Stimulated activated CD4-positive, alpha-beta T cell treated with anti-CD3 and anti-CD28 coated beads, Interleukin-2, amount 100 ng/mL, for 24 hours (primary cell): Measurements from ENCODE around the gene VPS35L.

Experiments
- DNase-seq, 2 donors: peaks; one replicate each; pipeline ENCODE4 v3.0.0-alpha.2; 2020

The VPS35L gene

GRCh38 chr16:19595043-19595767, 39.7 kb downstream of the VPS35L start:
- DNase-seq, result no peak

- no peak for DNase-seq
Measured at GRCh38 chr16:19598805-19599510, 43.5 kb downstream of the VPS35L start.

GRCh38 chr16:19599968-19600716, 44.6 kb downstream of the VPS35L start:
- DNase-seq, result no peak

- DNase-seq, result peak; percentile 11 to 31
Measured at GRCh38 chr16:19601083-19601976, 45.8 kb downstream of the VPS35L start.

GRCh38 chr16:19604911-19605310, 49.4 kb downstream of the VPS35L start:
- no peak for DNase-seq

GRCh38 chr16:19605701-19606100, 50.2 kb downstream of the VPS35L start:
- DNase-seq, result no peak

GRCh38 chr16:19607616-19608280, 52.2 kb downstream of the VPS35L start:
- DNase-seq, result no peak

GRCh38 chr16:19609359-19609758, 53.9 kb downstream of the VPS35L start:
- no peak for DNase-seq

- no peak for DNase-seq
Measured at GRCh38 chr16:19610200-19610599, 54.7 kb downstream of the VPS35L start.

GRCh38 chr16:19613834-19614233, 58.3 kb downstream of the VPS35L start:
- no peak for DNase-seq

GRCh38 chr16:19616241-19616640, 60.7 kb downstream of the VPS35L start:
- DNase-seq, result no peak

- DNase-seq, result no peak
Measured at GRCh38 chr16:19618876-19619275, 63.4 kb downstream of the VPS35L start.

GRCh38 chr16:19621445-19621844, 65.9 kb downstream of the VPS35L start:
- DNase-seq, result no peak

- DNase-seq, result no peak
Measured at GRCh38 chr16:19625039-19625438, 69.5 kb downstream of the VPS35L start.

GRCh38 chr16:19636436-19637267, 81.1 kb downstream of the VPS35L start:
- no peak for DNase-seq

GRCh38 chr16:19639986-19640421, 84.5 kb downstream of the VPS35L start:
- no peak for DNase-seq

GRCh38 chr16:19642501-19642900, 87.0 kb downstream of the VPS35L start:
- no peak for DNase-seq

GRCh38 chr16:19644877-19645276, 89.4 kb downstream of the VPS35L start:
- DNase-seq, result no peak

- DNase-seq, result no peak
Measured at GRCh38 chr16:19645557-19645981, 90.1 kb downstream of the VPS35L start.

GRCh38 chr16:19649980-19650379, 94.5 kb downstream of the VPS35L start:
- DNase-seq, result no peak

- DNase-seq, result no peak
Measured at GRCh38 chr16:19654147-19654546, 98.6 kb downstream of the VPS35L start.
